Smooth muscle cell (in vitro differentiated cells): ENCODE data around the gene GSG1L. TPM values are rescaled to one million over a fixed set of nuclear protein-coding genes. Genes with fewer than 3 reads are reported as not detected.

Experiments
- DNase-seq: peaks from one replicate; lab custom pipeline; 2025; ENCODE audit not compliant: unreplicated experiment; lab: John Stamatoyannopoulos, UW
- H2AFZ ChIP-seq: fragments of 200-600 bp; sonication (generic); 2 replicates; pipeline ENCODE4 v1.6.0; 2016; ENCODE audit warnings: antibody characterized with exemption, low read depth, mild to moderate bottlenecking
- H3F3A ChIP-seq: fragments of 200-600 bp; sonication (generic); 2 replicates; pipeline ENCODE4 v1.6.0; 2017; ENCODE audit warnings: antibody characterized with exemption, low read depth
- H3K27ac ChIP-seq: fragments of 200-600 bp; sonication (generic); 2 replicates; pipeline ENCODE4 v1.5.1; 2016; ENCODE audit warnings: low read depth, mild to moderate bottlenecking
- H3K27me3 ChIP-seq: fragments of 200-600 bp; sonication (generic); 2 replicates; pipeline ENCODE4 v1.6.1; 2016; ENCODE audit warnings: low read depth, mild to moderate bottlenecking
- H3K36me3 ChIP-seq: fragments of 200-600 bp; sonication (generic); 2 replicates; pipeline ENCODE4 v1.5.1; 2016; ENCODE audit warnings: low read depth
- H3K4me1 ChIP-seq: fragments of 200-600 bp; sonication (generic); 2 replicates; pipeline ENCODE4 v1.5.1; 2016; ENCODE audit warnings: low read depth
- H3K4me2 ChIP-seq: fragments of 200-600 bp; sonication (generic); 2 replicates; pipeline ENCODE4 v1.6.0; 2016; ENCODE audit warnings: mild to moderate bottlenecking
- H3K4me3 ChIP-seq: fragments of 200-600 bp; sonication (generic); 2 replicates; pipeline ENCODE4 v1.5.1; 2016; ENCODE audit warnings: mild to moderate bottlenecking
- H3K79me2 ChIP-seq: fragments of 200-600 bp; sonication (generic); 2 replicates; pipeline ENCODE4 v1.6.0; 2016; ENCODE audit warnings: low read depth, mild to moderate bottlenecking
- H3K9ac ChIP-seq: fragments of 200-600 bp; sonication (generic); 2 replicates; pipeline ENCODE4 v1.6.0; 2016; ENCODE audit warnings: low read depth
- H3K9me3 ChIP-seq: fragments of 200-600 bp; sonication (generic); replicated peaks from 2 replicates; pipeline ENCODE4 v1.5.1; 2016; ENCODE audit warnings: low read depth
- H4K20me1 ChIP-seq: fragments of 200-600 bp; sonication (generic); 2 replicates; pipeline ENCODE4 v1.6.0; 2016; ENCODE audit warnings: low read depth
- CTCF ChIP-seq: fragments of 200-600 bp; sonication (generic); IDR thresholded peaks from 2 replicates; pipeline ENCODE4 v1.5.1; 2017; ENCODE audit warnings: borderline replicate concordance, mild to moderate bottlenecking, antibody characterized with exemption; ENCODE audit not compliant: insufficient read depth, poor library complexity, severe bottlenecking
- WGBS: methylation state at CpG from one replicate; pipeline ENCODE4 v1.1.7; 2016; ENCODE audit warnings: low lambda C conversion rate; 5-methylcytosine and 5-hydroxymethylcytosine counted together
- polyA plus RNA-seq: library from polyadenylated mRNA; unstranded; fragments of >200 nt; fragmentation: Nextera tagmentation; extraction: Ambion mirVana; gene quantifications from 2 replicates; pipeline ENCODE4 v1.2.1, GENCODE V29; 2016
- total RNA-seq: library from RNA; depleted of rRNA; stranded (reverse); fragments of >200 nt; gene quantifications from 2 replicates; pipeline ENCODE4 v1.2.3, GENCODE V29; 2014

Gene GSG1L
- total and polyA plus RNA-seq, 2 experiments from 2014 or later = 0.31 TPM; not detected in 1

GRCh38 chr16:28087675-28088300 lies 24.3 kb upstream of the GSG1L start:
- H3K4me1 ChIP-seq = peaks cover 4% of the 10 kb centered on the region
- no peaks in the 10 kb centered on the region for H3K9me3 ChIP-seq
- H4K20me1 ChIP-seq = no peaks in the 10 kb centered on the region
- no peak overlapping the region for H3K27ac ChIP-seq
- no peak overlapping the region for H3K9ac ChIP-seq
- no peaks in the 10 kb centered on the region for H3K79me2 ChIP-seq
- no peak overlapping the region for H3K4me2 ChIP-seq
- no peak for TF ChIP-seq CTCF
- H3F3A ChIP-seq = no peaks in the 10 kb centered on the region
- no peak for DNase-seq
- no peaks in the 10 kb centered on the region for H3K36me3 ChIP-seq
- H3K4me3 ChIP-seq = no peak overlapping the region
- no peaks in the 10 kb centered on the region for H3K27me3 ChIP-seq
- 94% methylated on average over 7 of the region's 7 CpGs for WGBS
- no peak overlapping the region for H2AFZ ChIP-seq

- Histone ChIP-seq H3K4me3 (no peak overlapping the region), H3K4me2 (no peak overlapping the region), H2AFZ (no peak overlapping the region), H3K79me2 (no peaks in the 10 kb centered on the region), H3K9ac (no peak overlapping the region), H3K4me1 (peaks cover 9% of the 10 kb centered on the region), H3K36me3 (no peaks in the 10 kb centered on the region), H3K9me3 (no peaks in the 10 kb centered on the region), H3K27me3 (no peaks in the 10 kb centered on the region), H3K27ac (no peak overlapping the region), H4K20me1 (no peaks in the 10 kb centered on the region), H3F3A (no peaks in the 10 kb centered on the region)
- no peak for DNase-seq
- WGBS = 98% methylated on average over 7 of the region's 8 CpGs
- TF ChIP-seq CTCF = no peak
These were observed 23.7 kb upstream of the GSG1L start for GRCh38 chr16:28087140-28087660.

- 95% methylated on average over 21 of the region's 21 CpGs for WGBS
- H3K4me2 ChIP-seq = no peak overlapping the region
These were observed 22.9 kb upstream of the GSG1L start for GRCh38 chr16:28086186-28087139.

More at GRCh38 chr16:28086186-28087139, 22.9 kb upstream of the GSG1L start:
- H3K27ac ChIP-seq = no peak overlapping the region
- H4K20me1 ChIP-seq = no peaks in the 10 kb centered on the region
- no peak overlapping the region for H3K9ac ChIP-seq
- H3K4me3 ChIP-seq = no peak overlapping the region
- no peaks in the 10 kb centered on the region for H3K9me3 ChIP-seq
- DNase-seq = no peak
- peaks cover 9% of the 10 kb centered on the region for H3K4me1 ChIP-seq
- H3F3A ChIP-seq = no peaks in the 10 kb centered on the region
- no peaks in the 10 kb centered on the region for H3K36me3 ChIP-seq
- no peak overlapping the region for H2AFZ ChIP-seq
- TF ChIP-seq CTCF = no peak
- no peaks in the 10 kb centered on the region for H3K27me3 ChIP-seq
- H3K79me2 ChIP-seq = no peaks in the 10 kb centered on the region
